Ascending aorta (tissue), 2 donors: Measurements from ENCODE around the gene LCT. TPM values are rescaled to one million over a fixed set of nuclear protein-coding genes. Genes with fewer than 3 reads are reported as not detected.

ENCODE experiments used
- DNase-seq, 2 donors: peaks; one replicate each; pipeline ENCODE4 v3.0.0-alpha.2; 2019; ENCODE audit warnings: low spot score in 2 of 2
- H3K27ac ChIP-seq, 2 donors: fragments of 200-600 bp; sonication (generic); one replicate each; pipeline ENCODE4 v1.5.1; 2016 to 2017; ENCODE audit warnings: mild to moderate bottlenecking in 1 of 2
- H3K27me3 ChIP-seq: fragments of 200-600 bp; sonication (generic); one replicate; pipeline ENCODE4 v1.5.1; 2017
- H3K36me3 ChIP-seq, 2 donors: fragments of 200-600 bp; sonication (generic); one replicate each; pipeline ENCODE4 v1.5.1; 2016
- H3K4me1 ChIP-seq, 2 donors: fragments of 200-600 bp; sonication (generic); one replicate each; pipeline ENCODE4 v1.5.1; 2016 to 2017; ENCODE audit warnings: mild to moderate bottlenecking in 1 of 2
- H3K4me3 ChIP-seq, 2 donors: fragments of 200-600 bp; sonication (generic); one replicate each; pipeline ENCODE4 v1.5.1; 2016 to 2017; ENCODE audit warnings: mild to moderate bottlenecking in 1 of 2
- H3K9me3 ChIP-seq, 2 donors: fragments of 200-600 bp; sonication (generic); one replicate each; pipeline ENCODE4 v1.5.1; 2016
- intact Hi-C: fragments of 100-400 bp; cut with DNase I; formaldehyde crosslinking; loops from one replicate; pipeline ENCODE4 v1.15.1; 2023
- total RNA-seq: library from RNA; depleted of rRNA; stranded (reverse); fragments of >200 nt; gene quantifications from one replicate; pipeline ENCODE4 v1.1.0, GENCODE V29; 2016
- TF ChIP-seq, protein P1 (sequence below), 3 experiments: fragments of 200-600 bp in 2 of 3; fragments of 450-650 bp in 1 of 3; sonication (generic) in 2 of 3; IDR thresholded peaks; one replicate each; pipeline ENCODE4 v1.5.1; 2016 to 2019; ENCODE audit warnings: antibody characterized with exemption in 3 of 3, mild to moderate bottlenecking in 1 of 3, moderate library complexity in 1 of 3

Gene LCT
- total RNA-seq, 1 donor from 2014 or later: not detected

DNA sequence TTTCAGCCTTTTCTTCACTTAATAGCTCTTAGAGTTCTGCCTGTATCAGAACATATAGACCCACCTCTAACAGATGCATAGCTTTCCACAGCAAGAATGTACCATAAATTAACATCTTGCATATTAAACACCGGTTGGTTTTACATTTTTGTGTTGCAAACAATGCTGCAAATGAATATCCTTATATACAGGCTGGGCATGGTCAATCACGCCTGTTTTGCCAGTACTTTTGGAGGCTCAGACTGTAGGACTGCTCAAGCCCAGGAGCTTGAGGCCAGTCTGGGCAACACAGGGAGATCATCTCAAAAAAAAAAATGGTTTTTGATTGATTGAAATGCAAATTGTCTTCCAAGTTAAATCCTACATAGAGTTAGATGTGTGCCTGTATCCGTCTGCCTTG lies 1.5 kb upstream of the LCT start:
- Histone ChIP-seq H3K9me3 (no peaks in the 10 kb centered on the region), H3K36me3 (peaks cover 2 to 6% of the 10 kb centered on the region in 2 donors), H3K27ac (no peak overlapping the region), H3K4me1 (peaks cover 0 to 2% of the 10 kb centered on the region in 2 donors), H3K27me3 (no peaks in the 10 kb centered on the region), H3K4me3 (no peak overlapping the region)
- no peak for DNase-seq
- TF ChIP-seq, protein P1, sequence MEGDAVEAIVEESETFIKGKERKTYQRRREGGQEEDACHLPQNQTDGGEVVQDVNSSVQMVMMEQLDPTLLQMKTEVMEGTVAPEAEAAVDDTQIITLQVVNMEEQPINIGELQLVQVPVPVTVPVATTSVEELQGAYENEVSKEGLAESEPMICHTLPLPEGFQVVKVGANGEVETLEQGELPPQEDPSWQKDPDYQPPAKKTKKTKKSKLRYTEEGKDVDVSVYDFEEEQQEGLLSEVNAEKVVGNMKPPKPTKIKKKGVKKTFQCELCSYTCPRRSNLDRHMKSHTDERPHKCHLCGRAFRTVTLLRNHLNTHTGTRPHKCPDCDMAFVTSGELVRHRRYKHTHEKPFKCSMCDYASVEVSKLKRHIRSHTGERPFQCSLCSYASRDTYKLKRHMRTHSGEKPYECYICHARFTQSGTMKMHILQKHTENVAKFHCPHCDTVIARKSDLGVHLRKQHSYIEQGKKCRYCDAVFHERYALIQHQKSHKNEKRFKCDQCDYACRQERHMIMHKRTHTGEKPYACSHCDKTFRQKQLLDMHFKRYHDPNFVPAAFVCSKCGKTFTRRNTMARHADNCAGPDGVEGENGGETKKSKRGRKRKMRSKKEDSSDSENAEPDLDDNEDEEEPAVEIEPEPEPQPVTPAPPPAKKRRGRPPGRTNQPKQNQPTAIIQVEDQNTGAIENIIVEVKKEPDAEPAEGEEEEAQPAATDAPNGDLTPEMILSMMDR (IDR thresholded peaks at IDR 0.05): no peak
- intact Hi-C loops: no loop called here

DNA sequence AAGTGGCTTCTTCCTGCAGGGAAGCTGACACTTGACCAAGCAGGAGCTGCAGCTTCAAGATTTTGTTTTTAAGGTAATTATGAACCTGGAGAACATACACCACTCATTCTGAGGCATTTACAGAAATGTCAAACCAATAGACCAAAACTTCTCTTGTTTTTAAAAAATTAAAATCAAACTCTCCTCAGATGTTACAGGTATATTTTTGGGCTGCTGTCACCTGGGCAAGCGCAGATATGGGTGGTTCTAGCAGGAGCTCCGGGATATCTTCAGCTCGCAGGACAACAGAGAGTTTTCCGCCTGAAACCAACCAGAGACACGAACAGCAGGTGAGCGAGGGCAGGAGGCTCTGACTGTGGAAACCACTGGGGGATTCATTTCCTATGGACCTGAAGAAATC lies 4.1 kb downstream of the LCT start:
- Histone ChIP-seq H3K4me3 (no peak overlapping the region), H3K9me3 (no peaks in the 10 kb centered on the region), H3K27me3 (no peaks in the 10 kb centered on the region), H3K4me1 (no peaks in the 10 kb centered on the region), H3K27ac (no peak overlapping the region), H3K36me3 (no peaks in the 10 kb centered on the region)
- no peak for DNase-seq
- intact Hi-C loops: no loop called here
- TF ChIP-seq, protein P1 (IDR thresholded peaks at IDR 0.05): no peak

DNA sequence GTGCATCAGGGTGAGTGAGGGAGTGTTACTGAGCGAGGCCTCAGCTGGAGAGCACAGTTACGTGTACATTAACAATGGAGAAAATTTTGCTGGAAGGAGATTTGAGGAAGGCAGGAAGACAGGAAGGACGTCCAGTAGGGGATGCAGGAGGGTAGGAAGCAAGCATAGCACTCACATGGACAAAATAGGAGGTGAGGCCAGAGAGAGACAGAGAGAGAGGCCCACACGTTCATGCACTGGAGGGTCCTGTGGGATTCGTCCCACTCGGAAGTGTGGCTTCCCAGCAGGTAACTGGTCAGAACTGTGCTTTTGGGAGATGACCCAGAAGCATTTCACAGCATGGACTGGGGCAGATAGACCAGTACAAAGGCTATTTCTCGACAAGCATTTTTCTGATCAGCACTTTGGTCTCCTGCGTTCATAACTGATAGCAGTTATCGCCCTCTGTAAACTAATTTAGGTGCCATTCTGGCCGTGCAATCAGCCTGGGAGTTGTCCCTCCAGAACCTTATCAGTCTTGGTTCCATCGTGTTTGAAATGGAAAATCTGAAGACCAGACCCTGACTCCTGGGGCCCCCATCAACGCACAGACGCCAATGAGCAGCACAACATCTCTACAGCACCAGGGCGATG lies 5.7 kb downstream of the LCT start:
- H3K27me3 ChIP-seq: no peaks in the 10 kb centered on the region
- intact Hi-C loops: no loop called here

DNA sequence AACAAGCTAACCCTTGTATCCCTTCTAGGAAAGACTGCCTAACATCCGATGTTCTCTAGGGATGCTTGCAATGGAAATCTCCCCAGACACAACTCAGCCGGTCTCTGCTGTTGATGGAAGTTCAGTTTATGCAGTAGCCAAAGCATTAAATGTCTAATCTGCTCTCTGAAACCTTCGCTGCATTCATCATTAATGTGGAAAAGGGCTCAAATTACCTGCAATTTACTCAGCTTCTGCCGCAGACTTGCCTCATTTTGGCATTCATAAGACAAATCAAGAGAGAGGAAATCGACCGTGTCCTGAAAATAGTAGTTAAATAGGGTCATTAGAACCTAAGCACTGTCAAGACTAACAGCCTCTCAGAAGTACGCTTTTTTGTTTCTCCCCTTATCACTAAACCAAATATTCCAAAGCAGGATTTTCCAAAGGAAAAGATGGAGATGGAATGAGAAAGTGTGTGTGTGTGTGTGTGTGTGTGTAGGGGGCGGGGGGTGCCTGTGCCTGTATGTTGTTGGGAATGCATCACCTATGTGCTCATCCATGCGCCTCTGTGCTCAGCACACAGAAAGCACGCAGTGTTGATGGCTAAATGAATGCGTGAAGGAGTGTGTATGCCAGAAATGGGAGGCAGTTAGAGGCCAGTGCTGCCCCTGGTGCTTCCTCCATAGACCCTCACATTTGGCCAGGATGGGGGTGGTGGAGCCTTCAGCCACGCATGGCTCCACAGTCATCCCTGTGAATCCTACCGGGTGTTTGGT lies 7.4 kb downstream of the LCT start:
- Histone ChIP-seq H3K4me3 (no peak overlapping the region), H3K9me3 (no peaks in the 10 kb centered on the region), H3K27me3 (no peaks in the 10 kb centered on the region), H3K4me1 (no peaks in the 10 kb centered on the region), H3K27ac (no peak overlapping the region), H3K36me3 (no peaks in the 10 kb centered on the region)
- intact Hi-C loops: no loop called here
- no peak for DNase-seq
- TF ChIP-seq, protein P1 (IDR thresholded peaks at IDR 0.05): no peak

More for the DNA sequence above, 5.7 kb downstream of the LCT start:
- no peaks in the 10 kb centered on the region for H3K9me3 ChIP-seq
- no peaks in the 10 kb centered on the region for H3K36me3 ChIP-seq
- no peaks in the 10 kb centered on the region for H3K4me1 ChIP-seq
- no peak overlapping the region for H3K27ac ChIP-seq
- TF ChIP-seq, protein P1 (IDR thresholded peaks at IDR 0.05): no peak
- no peak overlapping the region for H3K4me3 ChIP-seq
- DNase-seq: no peak

DNA sequence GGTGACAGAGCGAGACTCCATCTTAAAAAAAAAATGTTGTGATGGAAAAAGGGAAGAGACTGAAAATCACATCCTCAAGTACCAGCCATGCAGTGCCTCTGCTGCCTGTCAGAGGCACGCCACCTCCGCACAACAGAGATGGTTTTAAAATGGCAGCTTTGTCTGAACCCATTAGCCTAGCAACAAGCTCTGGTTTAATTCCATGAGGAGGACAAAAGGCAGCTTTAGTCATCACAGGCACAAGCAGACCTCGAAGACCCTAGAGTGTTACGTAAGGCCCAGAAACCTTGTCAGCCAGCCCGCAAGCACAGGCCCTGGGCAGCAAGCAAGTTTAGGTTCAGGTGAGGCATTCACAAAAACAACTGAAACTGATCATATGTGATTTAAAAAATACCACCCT lies 10.4 kb downstream of the LCT start:
- H3K4me3 ChIP-seq: no peak overlapping the region
- H3K27me3 ChIP-seq: no peaks in the 10 kb centered on the region
- no peak for DNase-seq
- intact Hi-C loops: no loop called here
- TF ChIP-seq, protein P1 (IDR thresholded peaks at IDR 0.05): no peak
- H3K36me3 ChIP-seq: no peaks in the 10 kb centered on the region
- peaks cover 0 to 5% of the 10 kb centered on the region in 2 donors for H3K9me3 ChIP-seq
- H3K27ac ChIP-seq: no peak overlapping the region
- H3K4me1 ChIP-seq: no peaks in the 10 kb centered on the region
